GM12878 (cell line): ENCODE data around the gene RAET1E. TPM values are rescaled to one million over a fixed set of nuclear protein-coding genes. Genes with fewer than 3 reads are reported as not detected.

Experiments
- ATAC-seq: fragments of 200-7000 bp; cut with Tn5 transposase; 3 replicates; pipeline ENCODE4 v1.9.1; 2020; ENCODE audit warnings: mild to moderate bottlenecking, moderate library complexity
- BruUV-seq: library from RNA; stranded (reverse); fragments of 400-500 nt; replicated peaks from 2 replicates; lab custom pipeline; 2021; lab: Mats Ljungman, UMichigan
- CTCF ChIA-PET: fragments of 300-600 bp; sonication (Branson Sonifier 250); formaldehyde crosslinking; extraction: SDS; loops from one replicate; lab custom pipeline; 2021; ENCODE audit warnings: inconsistent platforms; lab: Yijun Ruan, JAX
- POLR2A ChIA-PET: fragments of 350-600 bp; formaldehyde crosslinking; extraction: SDS; loops from one replicate; lab custom pipeline; 2021; ENCODE audit warnings: inconsistent platforms; lab: Charles Lee
- RAD21 ChIA-PET: fragments of 300-600 bp; sonication (Branson Sonifier 250); formaldehyde crosslinking; loops from one replicate; lab custom pipeline; 2023; ENCODE audit warnings: antibody characterized with exemption; ENCODE audit not compliant: unreplicated experiment; lab: Charles Lee
- SMC1A ChIA-PET: fragments of 300-600 bp; sonication (Branson Sonifier 250); formaldehyde crosslinking; loops from one replicate; lab custom pipeline; 2023; ENCODE audit not compliant: unreplicated experiment, uncharacterized antibody; lab: Charles Lee
- DNase-seq: peaks from one replicate; pipeline ENCODE4 v3.0.0-alpha.2; 2011; ENCODE audit warnings: low read depth, low spot score
- FAIRE-seq: peaks from 3 replicates; lab custom pipeline; 2011; peaks lifted over from hg19 to GRCh38; lab: Jason Lieb, UNC
- H2AFZ ChIP-seq: 2 replicates; pipeline ENCODE4 v1.6.0; 2011; ENCODE audit warnings: low read depth, low read length, control low read depth; ENCODE audit not compliant: control insufficient read depth
- H3K27ac ChIP-seq: 2 replicates; pipeline ENCODE4 v1.5.1; 2011; ENCODE audit warnings: control low read depth; ENCODE audit not compliant: control insufficient read depth, insufficient read depth
- H3K27me3 ChIP-seq, 2 experiments: replicated peaks in 1 of 2; 2 replicates each; pipeline versions ENCODE4 v1.6.0 to v1.6.1; 2011; ENCODE audit warnings: low read length in 1 of 2; ENCODE audit not compliant: control insufficient read depth in 2 of 2, insufficient read depth in 2 of 2
- H3K36me3 ChIP-seq, 2 experiments: 2 replicates each; pipeline ENCODE4 v1.5.1; 2011; ENCODE audit warnings: low read length in 1 of 2; ENCODE audit not compliant: control insufficient read depth in 2 of 2, insufficient read depth in 2 of 2
- H3K4me1 ChIP-seq: 2 replicates; pipeline ENCODE4 v1.6.1; 2011; ENCODE audit warnings: mild to moderate bottlenecking, low read length, moderate library complexity, mixed read lengths; ENCODE audit not compliant: control insufficient read depth, insufficient read depth
- H3K4me2 ChIP-seq: 2 replicates; pipeline ENCODE4 v1.6.0; 2011; ENCODE audit warnings: control low read depth; ENCODE audit not compliant: control insufficient read depth, insufficient read depth
- H3K4me3 ChIP-seq: fragments of 200-600 bp; sonication (generic); 2 replicates; pipeline ENCODE4 v1.5.1; 2016
- H3K79me2 ChIP-seq: 2 replicates; pipeline ENCODE4 v1.6.0; 2011; ENCODE audit warnings: low read length; ENCODE audit not compliant: control insufficient read depth, insufficient read depth
- H3K9ac ChIP-seq: 2 replicates; pipeline ENCODE4 v1.8.0; 2011; ENCODE audit warnings: low read length, control low read depth, mixed read lengths; ENCODE audit not compliant: control insufficient read depth, insufficient read depth
- H3K9me3 ChIP-seq: replicated peaks from 3 replicates; pipeline ENCODE4 v1.5.1; 2011; ENCODE audit warnings: mild to moderate bottlenecking, low read length; ENCODE audit not compliant: control insufficient read depth, insufficient read depth
- H4K20me1 ChIP-seq: 2 replicates; pipeline ENCODE4 v1.6.0; 2011; ENCODE audit not compliant: control insufficient read depth, insufficient read depth
- BACH1 ChIP-seq: fragments of 450-650 bp; IDR thresholded peaks from 2 replicates; pipeline ENCODE4 v1.6.1; 2017; ENCODE audit warnings: mild to moderate bottlenecking, borderline replicate concordance
- BCL11A ChIP-seq: IDR thresholded peaks from 2 replicates; pipeline ENCODE4 v1.6.1; 2011; ENCODE audit warnings: low read depth, low read length
- CBX5 ChIP-seq: sonication (generic); IDR thresholded peaks from 2 replicates; pipeline ENCODE4 v1.6.1; 2016; ENCODE audit warnings: low read depth, moderate library complexity, mild to moderate bottlenecking, inconsistent platforms
- DPF2 ChIP-seq: fragments of 450-650 bp; IDR thresholded peaks from 2 replicates; pipeline ENCODE4 v1.6.1; 2017; ENCODE audit warnings: mild to moderate bottlenecking
- E4F1 ChIP-seq: fragments of 450-650 bp; IDR thresholded peaks from 2 replicates; pipeline ENCODE4 v1.6.1; 2018; ENCODE audit warnings: borderline replicate concordance, mild to moderate bottlenecking; ENCODE audit not compliant: partially characterized antibody
- IKZF1 ChIP-seq: fragments of 450-650 bp; conservative IDR thresholded peaks from 2 replicates; pipeline ENCODE4 v1.6.1; 2017; ENCODE audit warnings: antibody characterized with exemption, mild to moderate bottlenecking
- NFYB ChIP-seq: IDR thresholded peaks from 2 replicates; pipeline ENCODE4 v1.6.1; 2011; ENCODE audit warnings: low read depth, mild to moderate bottlenecking, low read length, improper control_type of control experiment, moderate library complexity; ENCODE audit not compliant: insufficient read depth
- NR2C2 ChIP-seq: IDR thresholded peaks from 2 replicates; pipeline ENCODE4 v1.6.1; 2011; ENCODE audit warnings: borderline replicate concordance, low read depth; ENCODE audit not compliant: control insufficient read depth, insufficient read length
- PKNOX1 ChIP-seq: fragments of 450-650 bp; IDR thresholded peaks from 2 replicates; pipeline ENCODE4 v1.6.1; 2016; ENCODE audit warnings: mild to moderate bottlenecking
- RAD21 ChIP-seq: IDR thresholded peaks from 2 replicates; pipeline ENCODE4 v1.6.1; 2011; ENCODE audit warnings: mild to moderate bottlenecking, low read depth, low read length, moderate library complexity; ENCODE audit not compliant: insufficient read depth
- RFX5 ChIP-seq: IDR thresholded peaks from 2 replicates; pipeline ENCODE4 v1.6.1; 2011; ENCODE audit warnings: low read depth, low read length, improper control_type of control experiment
- SUPT20H ChIP-seq: IDR thresholded peaks from 2 replicates; pipeline ENCODE4 v1.6.1; 2011; ENCODE audit warnings: low read depth, mild to moderate bottlenecking, low read length, moderate library complexity, borderline replicate concordance; ENCODE audit not compliant: control insufficient read depth
- SUZ12 ChIP-seq: fragments of 200-600 bp; sonication (generic); IDR thresholded peaks from one replicate; pipeline ENCODE4 v1.6.1; 2018; ENCODE audit warnings: antibody characterized with exemption, mild to moderate bottlenecking; ENCODE audit not compliant: unreplicated experiment
- WGBS: methylation state at CpG from one replicate; pipeline ENCODE4 v1.1.6; 2016; ENCODE audit warnings: low lambda C conversion rate; ENCODE audit not compliant: insufficient replicate concordance, insufficient coverage; ENCODE audit errors: missing lambda C conversion rate; 5-methylcytosine and 5-hydroxymethylcytosine counted together
- in situ Hi-C: fragments of 300-500 bp; cut with MboI; formaldehyde crosslinking; loops from 9 replicates; pipeline ENCODE4 v1.14.3; 2018; ENCODE audit warnings: mixed read lengths
- intact Hi-C: fragments of 100-400 bp; cut with micrococcal nuclease; formaldehyde crosslinking; loops from one replicate; pipeline ENCODE4 v1.14.2; 2022; ENCODE audit not compliant: unreplicated experiment
- polyA plus RNA-seq, 11 experiments: library from polyadenylated mRNA; depleted of rRNA in 4 of 11; unstranded in 6 of 11; stranded (reverse) in 5 of 11; fragments of >200 nt; fragmentation: Nextera tagmentation in 4 of 11; fragmentation: Illumina TruSeq in 1 of 11; extraction: Ambion mirVana in 4 of 11; extraction: Trizol in 1 of 11; gene quantifications; 1 replicate in 1 of 11; 2 replicates in 10 of 11; pipeline versions ENCODE4 v1.2.1 to v1.2.3, GENCODE V29; 2011 to 2016; ENCODE audit warnings: inconsistent platforms in 2 of 11, missing spikeins in 2 of 11, low read depth in 1 of 11
- total RNA-seq, 4 experiments: library from RNA; depleted of rRNA in 3 of 4; stranded (reverse); fragments of >200 nt in 3 of 4; fragmentation: Illumina TruSeq in 1 of 4; extraction: Trizol in 1 of 4; gene quantifications; 2 replicates each; pipeline versions ENCODE4 v1.2.1 to v1.2.3, GENCODE V29; 2013 to 2021
- TF ChIP-seq, protein P1 (sequence below): fragments of 450-650 bp; IDR thresholded peaks from 2 replicates; pipeline ENCODE4 v1.6.1; 2017; ENCODE audit warnings: low read depth, mild to moderate bottlenecking, moderate library complexity
- TF ChIP-seq, protein P2 (sequence below): IDR thresholded peaks from 2 replicates; pipeline ENCODE4 v1.6.1; 2011; ENCODE audit warnings: mild to moderate bottlenecking, low read depth, low read length, moderate library complexity; ENCODE audit not compliant: insufficient replicate concordance

Gene RAET1E
- total and polyA plus RNA-seq, 10 of the 15 experiments (the other 5 are each of a cell fraction or from before 2014, with no cell fraction given), result not detected

DNA sequence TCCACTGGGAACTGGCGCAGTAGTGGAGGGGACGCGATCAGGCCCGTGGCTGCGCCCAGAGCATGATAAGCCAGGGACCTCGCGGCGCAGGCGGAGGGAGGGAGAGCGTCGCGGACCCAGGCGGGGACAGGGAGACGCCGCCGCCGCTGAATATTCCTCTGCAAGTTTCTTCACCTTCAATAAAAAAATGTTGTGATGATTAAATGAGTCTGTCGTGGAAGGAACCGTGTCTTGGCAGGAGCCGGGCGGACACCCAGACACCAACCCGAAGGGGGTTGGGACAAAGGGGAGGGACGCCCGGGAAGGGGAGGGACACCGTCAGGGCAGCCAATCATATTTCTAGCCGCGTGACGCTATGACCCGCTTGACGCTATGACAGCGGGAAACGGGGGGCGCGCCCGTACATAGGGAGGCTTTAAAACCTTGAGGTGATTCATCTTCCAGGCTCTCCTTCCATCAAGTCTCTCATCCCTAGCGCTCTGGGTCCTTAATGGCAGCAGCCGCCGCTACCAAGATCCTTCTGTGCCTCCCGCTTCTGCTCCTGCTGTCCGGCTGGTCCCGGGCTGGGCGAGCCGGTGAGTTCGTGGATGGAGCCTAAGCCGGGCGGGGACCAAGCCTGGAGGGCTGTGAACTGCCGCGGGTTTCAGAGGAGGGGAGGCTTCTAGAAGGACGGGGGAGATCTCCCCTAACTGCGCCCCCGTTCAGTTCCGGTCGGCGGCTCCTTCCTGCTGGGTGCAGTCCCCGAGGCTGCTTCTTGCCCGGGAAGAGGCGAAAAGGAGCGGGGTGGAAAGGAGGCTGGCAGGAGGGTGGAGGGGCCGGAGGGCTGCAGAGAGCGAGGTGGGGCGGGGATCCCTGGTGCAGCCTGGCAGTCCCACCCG lies 43.9 kb upstream of the RAET1E start, which contains the start of gene ULBP2:
Gene ULBP2, plus strand, starts transcription at position 432 of the 878 bp plus-strand sequence. Its CDS starts 59 bp downstream, at position 491.
- FAIRE-seq (no peak), ATAC-seq (peak; percentile 68), DNase-seq (no peak)
- no peak within 1 kb of the TSS for H3K9ac ChIP-seq
- peak within 1 kb of the TSS; percentile 69 for H3K4me2 ChIP-seq
- peak within 1 kb of the TSS; percentile 57 for H2AFZ ChIP-seq
- no peaks in the 10 kb centered on the region for H3K36me3 ChIP-seq
- no TSS peak for BruUV-seq
- RAD21 ChIA-PET, result interaction anchor here (0.6 kb wide), 1 partner anchor 393 kb away, joined by 3 read pairs; no protein-coding TSS in a partner anchor
- in situ Hi-C loops, result no loop called here
- peak within 1 kb of the TSS; percentile 36; the same call in 1 of the 2 replicates for H3K4me3 ChIP-seq
- POLR2A ChIA-PET, result no interaction called here
- no peaks in the 10 kb centered on the region; the same call in 1 of the 2 replicates for H4K20me1 ChIP-seq
- H3K4me1 ChIP-seq, result peaks cover 16% of the 10 kb centered on the region
- SMC1A ChIA-PET, result no interaction called here
- WGBS, result 6% methylated on average over 57 of the region's 62 CpGs
- no peak within 1 kb of the TSS for H3K27ac ChIP-seq
- intact Hi-C loops, result no loop called here
- CTCF ChIA-PET, result interaction anchor here (1.3 kb wide), 1 partner anchor 75 kb away, joined by 8 read pairs; no protein-coding TSS in a partner anchor
- H3K27me3 ChIP-seq, result peaks cover 6% of the 10 kb centered on the region in 2 experiments; a peak in 3 of 4 replicates
- H3K9me3 ChIP-seq, result no peaks in the 10 kb centered on the region; the same call in 2 of the 3 replicates
- H3K79me2 ChIP-seq, result no peaks in the 10 kb centered on the region
- TF ChIP-seq DPF2 (0 out of 2 replicates have a peak, but pooled peaks have one; percentile 36), E4F1 (no peak), IKZF1 (peak; percentile 39; the same call in 1 of the 2 replicates), PKNOX1 (peak; percentile 81), CBX5 (no peak), BACH1 (no peak), RAD21 (no peak), NR2C2 (no peak), RFX5 (0 out of 2 replicates have a peak, but pooled peaks have one; percentile 41), BCL11A (no peak), SUZ12 (peak; percentile 63), NFYB (peak; percentile 83), SUPT20H (no peak)
- TF ChIP-seq, protein P1, sequence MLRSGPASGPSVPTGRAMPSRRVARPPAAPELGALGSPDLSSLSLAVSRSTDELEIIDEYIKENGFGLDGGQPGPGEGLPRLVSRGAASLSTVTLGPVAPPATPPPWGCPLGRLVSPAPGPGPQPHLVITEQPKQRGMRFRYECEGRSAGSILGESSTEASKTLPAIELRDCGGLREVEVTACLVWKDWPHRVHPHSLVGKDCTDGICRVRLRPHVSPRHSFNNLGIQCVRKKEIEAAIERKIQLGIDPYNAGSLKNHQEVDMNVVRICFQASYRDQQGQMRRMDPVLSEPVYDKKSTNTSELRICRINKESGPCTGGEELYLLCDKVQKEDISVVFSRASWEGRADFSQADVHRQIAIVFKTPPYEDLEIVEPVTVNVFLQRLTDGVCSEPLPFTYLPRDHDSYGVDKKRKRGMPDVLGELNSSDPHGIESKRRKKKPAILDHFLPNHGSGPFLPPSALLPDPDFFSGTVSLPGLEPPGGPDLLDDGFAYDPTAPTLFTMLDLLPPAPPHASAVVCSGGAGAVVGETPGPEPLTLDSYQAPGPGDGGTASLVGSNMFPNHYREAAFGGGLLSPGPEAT, result no peak
- TF ChIP-seq, protein P2, sequence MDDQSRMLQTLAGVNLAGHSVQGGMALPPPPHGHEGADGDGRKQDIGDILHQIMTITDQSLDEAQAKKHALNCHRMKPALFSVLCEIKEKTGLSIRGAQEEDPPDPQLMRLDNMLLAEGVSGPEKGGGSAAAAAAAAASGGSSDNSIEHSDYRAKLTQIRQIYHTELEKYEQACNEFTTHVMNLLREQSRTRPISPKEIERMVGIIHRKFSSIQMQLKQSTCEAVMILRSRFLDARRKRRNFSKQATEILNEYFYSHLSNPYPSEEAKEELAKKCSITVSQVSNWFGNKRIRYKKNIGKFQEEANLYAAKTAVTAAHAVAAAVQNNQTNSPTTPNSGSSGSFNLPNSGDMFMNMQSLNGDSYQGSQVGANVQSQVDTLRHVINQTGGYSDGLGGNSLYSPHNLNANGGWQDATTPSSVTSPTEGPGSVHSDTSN, result no peak
